GM21529 (cell line): Measurements from ENCODE around the gene PIK3R5.
"Not testable (repeated sequence)": the region's sequence is repeated elsewhere in the genome, so short reads cannot be mapped to it uniquely, and the experiment has no call there.

Source experiments
- ATAC-seq: cut with Tn5 transposase; IDR thresholded peaks from one replicate; pipeline ENCODE4 v1.9.1; 2021; ENCODE audit not compliant: unreplicated experiment

PIK3R5 gene

DNA sequence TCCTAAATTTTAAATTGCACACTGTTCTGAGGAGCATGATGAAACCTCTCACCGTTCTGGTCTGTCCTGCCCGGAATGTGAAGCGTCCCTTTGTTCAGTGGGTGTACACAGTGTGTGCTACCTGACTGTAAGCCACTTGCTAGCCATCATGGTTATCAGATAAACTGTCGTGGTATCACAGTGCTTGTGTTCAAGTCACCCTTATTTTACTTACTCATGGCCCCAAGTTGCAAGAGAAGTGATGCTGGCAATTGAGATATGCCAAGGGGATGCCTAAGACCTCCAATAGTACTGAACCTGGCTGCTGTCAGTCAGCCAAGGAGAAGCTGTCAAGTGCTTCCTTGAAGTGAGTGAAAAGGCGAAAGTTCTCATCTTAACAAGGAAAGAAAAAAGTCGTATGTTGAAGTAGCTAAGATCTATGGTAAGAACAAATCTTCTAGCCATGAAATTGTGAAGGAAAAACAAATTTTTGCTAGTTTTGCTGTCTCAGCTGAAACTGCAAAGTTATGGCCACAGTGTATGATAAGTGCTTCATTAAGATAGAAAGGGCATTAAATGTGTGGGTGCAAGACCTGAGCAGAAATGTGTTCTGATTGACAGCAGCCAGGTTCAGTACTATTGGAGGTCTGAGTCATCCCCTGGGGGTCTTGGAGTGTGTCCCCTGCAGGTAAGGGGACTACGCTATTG lies 103.9 kb downstream of the PIK3R5 start:
- no peak for ATAC-seq

- ATAC-seq = no peak
Observed at GRCh38 chr17:8859804-8860430, 105.6 kb downstream of the PIK3R5 start.

DNA sequence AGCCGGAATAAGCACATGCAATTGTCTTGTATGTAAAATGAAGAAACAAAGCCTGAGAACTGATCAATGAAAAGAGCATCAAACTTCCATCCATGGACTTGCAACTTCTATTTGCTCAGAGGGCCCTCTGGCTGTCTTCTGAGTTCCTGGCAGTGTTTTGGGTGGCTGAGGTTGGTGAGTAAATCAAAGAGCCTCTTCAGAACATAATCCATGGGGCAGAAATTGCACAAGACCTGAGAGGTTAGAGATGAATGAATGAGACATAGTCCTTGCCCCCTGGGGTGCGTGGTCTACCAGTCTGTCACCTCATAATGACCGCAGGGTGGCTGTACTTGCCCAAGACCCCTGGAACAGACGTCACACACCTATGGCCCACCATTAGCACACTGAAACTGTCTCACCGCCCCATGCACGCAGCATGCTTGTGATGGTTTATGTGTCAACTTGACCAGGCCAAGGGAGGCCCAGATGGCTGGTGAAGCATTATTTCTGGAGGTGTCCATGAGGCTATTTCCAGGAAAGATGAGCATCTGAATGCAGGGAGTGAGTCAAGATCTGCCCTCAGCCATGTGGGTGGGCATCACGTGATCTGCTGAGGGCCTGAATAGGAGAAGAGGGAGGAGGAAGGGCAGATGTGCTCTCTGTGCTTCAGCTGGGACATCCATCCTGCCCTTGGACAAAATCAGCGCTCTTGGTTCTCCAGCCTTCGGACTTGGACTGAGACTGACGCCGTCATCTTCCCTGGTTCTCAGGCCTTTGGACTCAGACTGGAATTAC lies 106.3 kb downstream of the PIK3R5 start:
- ATAC-seq = no peak

- ATAC-seq = no peak
Observed at GRCh38 chr17:8857919-8858318, 107.6 kb downstream of the PIK3R5 start.

DNA sequence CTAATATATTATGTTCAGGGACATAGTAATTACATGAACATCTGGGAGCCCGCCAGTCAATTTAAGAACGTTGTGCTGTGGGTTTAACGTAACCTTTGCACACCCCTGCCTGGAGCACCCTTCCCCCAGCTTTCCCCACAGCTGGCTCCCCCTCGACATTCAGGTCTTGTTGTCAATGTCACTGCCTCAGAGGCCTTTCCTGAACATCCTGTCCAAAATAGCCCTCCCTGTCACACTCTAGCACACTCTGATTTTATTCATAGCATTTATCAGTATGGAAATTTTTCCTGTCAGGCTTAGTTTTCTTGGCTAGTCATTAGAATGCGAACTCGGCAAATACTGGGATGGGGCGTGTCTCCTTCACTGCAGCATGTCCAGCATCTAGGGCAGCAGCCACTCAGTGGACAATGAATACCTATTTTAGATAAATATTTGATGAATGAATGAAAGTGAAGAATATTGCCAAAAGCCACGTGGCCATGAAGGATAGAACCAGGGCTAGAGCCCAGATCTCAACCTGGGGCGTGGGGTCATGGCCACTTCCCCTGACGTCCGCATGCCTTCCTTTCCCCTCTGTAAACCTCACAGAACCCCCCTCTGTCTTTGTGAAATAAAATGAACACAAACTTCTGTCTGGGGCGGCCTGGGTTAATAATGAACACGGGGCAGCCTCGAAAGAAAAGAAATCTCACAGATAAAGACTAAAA lies 108.5 kb downstream of the PIK3R5 start:
- ATAC-seq = no peak

DNA sequence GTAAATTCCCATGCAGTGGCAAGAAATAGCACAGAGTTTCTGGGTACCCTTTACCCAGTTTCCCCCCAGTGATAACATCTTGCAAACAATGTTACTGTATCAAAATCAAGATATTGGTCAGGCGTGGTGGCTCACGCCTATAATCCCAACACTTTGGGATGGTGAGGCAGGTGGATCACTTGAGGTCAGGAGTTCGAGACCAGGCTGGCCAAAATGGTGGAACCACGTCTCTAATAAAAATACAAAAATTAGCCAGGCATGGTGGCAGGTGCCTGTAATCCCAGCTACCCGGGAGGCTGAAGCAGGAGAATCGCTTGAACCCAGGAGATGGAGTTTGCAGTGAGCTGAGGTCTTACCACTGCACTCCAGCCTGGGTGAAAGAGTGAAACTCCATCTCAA lies 109.3 kb downstream of the PIK3R5 start:
- ATAC-seq = not testable (repeated sequence)

DNA sequence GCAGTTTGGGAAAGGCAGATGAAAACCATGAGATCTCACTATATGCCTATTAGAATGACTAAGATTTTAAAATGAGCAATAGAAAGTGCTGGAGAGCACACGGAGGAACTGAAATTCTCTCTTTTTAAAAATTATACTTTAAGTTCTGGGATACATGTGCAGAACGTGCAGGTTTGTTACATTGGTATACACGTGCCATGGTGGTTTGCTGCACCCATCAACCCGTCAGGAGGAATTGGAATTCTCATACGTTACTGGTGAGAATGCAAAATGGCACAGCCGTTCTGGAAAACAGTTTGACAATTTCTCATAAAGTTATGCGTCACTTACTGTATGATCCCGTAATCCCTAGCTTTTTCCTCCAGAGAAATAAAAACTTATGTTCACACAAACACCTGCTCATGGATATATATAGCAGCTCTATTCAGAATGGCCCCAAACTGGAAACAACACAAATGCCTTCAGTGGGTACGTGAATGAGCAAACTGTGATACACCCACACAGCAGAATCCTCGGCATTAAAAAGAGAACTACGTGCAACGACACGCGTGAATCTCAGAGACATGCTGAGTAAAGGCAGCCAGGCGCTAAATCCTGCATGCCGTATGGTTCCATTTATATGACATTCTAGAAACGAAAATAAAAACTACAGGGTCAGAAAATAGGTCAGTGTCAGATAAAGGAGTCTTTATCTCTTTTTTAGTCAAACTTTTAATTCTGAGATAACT lies 109.9 kb downstream of the PIK3R5 start:
- ATAC-seq = peak; percentile 35

DNA sequence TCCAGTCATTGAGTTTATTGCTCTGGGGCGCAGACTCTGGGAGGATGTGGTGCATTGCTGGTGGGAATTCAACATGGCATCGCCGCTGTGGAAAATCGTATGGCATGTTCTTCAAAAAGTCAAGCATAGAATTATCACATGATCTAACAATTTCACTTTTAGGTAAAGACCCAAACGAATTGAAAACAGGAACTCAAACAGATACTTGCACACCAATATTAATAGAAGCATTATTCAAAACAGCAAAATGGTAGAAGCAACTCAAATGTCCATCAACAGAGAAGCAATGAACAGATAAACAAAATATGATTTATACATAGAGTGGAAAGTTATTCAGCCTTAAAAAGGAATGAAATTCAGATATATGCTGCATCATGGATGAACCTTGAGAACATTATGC lies 113.9 kb downstream of the PIK3R5 start:
- no peak for ATAC-seq

- ATAC-seq = no peak
Observed at GRCh38 chr17:8849311-8850041, 116.0 kb downstream of the PIK3R5 start.

DNA sequence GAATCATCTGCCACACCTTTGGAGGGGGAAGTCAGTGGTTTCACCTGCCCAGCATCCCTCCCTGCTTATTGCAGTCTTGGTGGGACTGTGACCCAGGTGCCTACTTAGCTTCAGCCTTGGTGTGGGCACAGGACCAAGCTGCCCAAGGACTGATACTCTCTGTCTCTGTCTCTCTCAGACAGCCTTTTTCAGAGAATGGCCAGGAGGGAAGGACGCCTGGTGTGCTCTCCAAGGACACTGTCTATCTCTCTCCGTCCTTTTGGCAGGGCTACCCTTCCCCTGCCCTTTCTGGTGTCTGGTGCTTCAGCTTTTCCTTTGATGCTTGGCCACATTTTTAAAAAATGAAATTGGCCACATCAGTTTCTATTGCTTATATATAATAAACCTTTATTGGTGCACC lies 117.6 kb downstream of the PIK3R5 start:
- no peak for ATAC-seq

DNA sequence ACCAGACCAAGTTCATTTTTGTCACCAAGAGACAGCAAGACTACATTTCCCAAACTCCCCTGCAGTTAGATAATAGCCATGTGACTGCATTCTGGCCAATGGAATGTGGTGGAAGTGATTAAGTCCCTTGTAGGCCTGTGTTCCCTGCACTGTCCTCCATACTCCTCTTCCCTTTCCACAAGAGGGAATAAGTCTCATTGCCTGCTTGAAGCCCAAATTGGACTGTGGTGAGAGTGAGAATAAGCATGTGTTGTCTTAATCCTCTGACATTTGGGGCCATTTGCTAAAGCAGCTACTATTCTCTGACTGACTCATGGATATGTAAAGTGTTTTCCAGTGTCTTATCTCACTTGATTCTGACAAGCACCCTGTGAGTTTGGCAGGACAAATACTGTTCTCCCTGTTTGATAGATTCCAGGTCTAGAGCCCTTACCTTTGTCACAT lies 118.7 kb downstream of the PIK3R5 start:
- ATAC-seq = no peak

DNA sequence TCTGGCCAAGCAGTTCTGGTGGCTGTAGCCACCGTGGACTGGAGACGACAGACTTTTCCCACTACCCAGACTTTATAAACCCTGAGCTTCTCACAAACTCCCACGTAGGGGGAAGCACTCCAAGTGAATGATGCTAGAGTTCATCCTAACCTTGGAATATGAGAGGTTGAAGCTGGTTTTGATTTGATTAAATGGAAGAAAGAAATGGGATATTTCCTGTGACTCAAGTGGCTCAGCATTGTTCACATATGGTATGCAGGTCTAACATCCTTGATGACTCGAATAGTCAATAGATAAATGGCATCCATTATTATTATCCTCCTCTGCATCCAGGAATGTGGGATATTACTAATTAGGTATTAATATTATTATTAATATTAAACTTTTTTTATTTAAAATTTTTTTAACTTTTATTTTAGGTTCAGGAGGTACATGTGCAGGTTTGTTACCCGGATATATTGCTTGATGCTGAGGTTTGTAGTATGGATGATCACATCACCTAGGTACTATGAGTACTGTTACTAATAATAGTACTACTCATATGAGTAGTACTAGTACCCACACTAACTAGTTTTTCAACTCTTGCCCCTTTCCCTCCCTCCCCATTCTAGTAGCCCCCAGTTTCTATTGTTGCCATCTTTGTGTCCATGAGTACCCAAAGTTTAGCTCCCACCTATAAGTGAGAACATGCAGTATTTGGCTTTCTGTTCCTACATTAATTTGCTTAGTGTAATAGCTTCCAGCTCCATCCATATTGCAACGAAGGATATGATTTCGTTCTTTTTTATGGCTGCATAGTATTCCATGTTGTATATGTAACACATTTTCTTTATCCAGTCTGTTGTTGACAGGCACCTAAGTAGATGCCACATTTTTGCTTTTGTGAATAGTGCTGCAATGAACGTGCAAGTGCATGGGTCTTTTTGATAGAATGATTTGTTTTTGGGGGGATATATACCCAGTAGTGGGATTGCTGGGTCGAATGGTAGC lies 121.0 kb downstream of the PIK3R5 start:
- no peak for ATAC-seq

DNA sequence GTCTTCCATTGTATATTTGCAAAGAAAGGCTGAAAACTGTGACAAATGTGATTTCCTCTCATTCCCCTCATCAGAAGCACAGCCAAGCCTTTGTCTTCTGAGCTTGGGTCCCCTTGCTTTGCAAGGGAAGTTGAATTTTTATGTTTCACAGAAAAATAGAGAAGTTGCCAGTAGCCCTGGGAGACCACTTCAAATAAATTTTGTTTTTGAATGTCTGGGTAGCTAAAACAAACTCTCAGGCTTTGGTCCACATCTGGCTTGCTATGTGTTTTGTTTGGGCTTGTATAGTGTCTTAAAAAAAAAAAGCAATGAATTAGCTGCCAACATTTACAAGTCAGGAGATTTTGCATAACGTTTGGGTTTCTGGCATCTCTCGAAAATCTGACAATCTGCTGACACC lies 122.2 kb downstream of the PIK3R5 start:
- no peak for ATAC-seq

DNA sequence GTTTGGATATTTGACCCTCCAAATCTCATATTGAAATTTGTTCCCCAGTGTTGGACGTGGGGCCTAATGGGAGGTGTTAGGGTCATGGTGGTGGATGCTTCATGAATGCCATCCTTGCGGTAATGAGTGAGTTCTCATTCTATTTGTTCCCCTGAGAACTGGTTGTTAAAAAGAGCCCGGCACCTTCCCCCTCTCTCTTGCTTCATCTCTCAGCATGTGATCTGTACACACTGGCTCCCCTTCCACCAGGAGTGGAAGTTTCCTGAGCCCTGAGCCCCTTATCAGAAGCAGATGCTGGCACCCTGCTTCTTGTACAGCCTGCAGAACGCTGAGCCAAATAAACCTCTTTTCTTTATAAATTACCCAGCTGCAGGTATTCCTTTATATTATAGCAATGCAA lies 123.7 kb downstream of the PIK3R5 start:
- no peak for ATAC-seq

- ATAC-seq = no peak
Observed at GRCh38 chr17:8839410-8839935, 126.0 kb downstream of the PIK3R5 start.

DNA sequence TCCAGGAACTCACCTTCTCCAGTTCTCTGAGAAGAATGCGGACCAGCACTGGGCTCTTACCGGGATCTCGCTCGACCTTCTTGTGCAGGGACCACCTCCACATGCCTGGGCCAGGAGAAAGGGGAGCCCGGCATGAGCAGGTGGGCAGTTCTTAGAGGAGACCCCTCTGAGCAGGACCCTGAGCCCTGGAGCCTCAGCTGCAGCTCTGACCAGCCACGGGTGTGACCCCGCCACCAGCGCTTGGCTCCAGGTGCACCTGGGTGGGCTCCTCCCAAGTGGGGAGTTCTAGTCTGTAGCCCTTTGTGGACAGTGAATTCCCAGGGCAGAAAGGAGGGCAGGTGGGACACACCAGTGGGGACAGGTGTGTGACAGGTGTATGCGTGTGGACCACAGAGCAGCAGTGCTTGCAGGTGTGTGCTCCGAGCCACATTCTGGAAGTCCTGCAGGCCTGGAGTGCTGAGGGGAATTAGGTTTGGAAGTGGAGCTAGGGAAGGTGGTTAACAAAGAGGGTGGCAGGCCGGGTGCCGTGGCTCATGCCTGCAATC lies 126.9 kb downstream of the PIK3R5 start:
- no peak for ATAC-seq

DNA sequence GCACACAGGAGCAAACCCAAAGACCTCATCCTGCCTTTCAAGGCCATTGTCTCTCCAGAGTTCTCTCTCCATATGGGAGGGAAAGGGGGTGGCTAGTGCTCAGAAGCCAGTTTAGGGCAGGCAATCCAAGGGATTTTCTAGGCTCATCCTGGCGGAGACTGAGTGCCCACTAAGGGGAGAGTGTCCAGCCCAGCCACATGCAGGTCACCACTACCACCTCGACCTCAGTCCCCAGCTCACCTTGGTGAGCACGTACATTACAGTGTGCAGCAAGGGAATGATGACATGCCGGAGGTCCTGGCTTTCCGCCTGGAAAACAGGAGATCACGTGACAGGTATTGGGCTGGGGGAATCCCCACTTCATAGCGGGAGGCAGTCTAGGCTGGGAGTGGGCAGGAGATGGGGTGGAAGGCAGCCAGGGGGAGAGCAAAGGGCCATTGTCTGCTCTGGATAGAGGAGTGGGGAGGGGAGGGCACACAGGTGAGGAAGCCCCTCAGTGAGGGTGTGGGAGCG lies 127.9 kb downstream of the PIK3R5 start:
- ATAC-seq = no peak
